ENCODE data around the gene SLC25A23.

DNA sequence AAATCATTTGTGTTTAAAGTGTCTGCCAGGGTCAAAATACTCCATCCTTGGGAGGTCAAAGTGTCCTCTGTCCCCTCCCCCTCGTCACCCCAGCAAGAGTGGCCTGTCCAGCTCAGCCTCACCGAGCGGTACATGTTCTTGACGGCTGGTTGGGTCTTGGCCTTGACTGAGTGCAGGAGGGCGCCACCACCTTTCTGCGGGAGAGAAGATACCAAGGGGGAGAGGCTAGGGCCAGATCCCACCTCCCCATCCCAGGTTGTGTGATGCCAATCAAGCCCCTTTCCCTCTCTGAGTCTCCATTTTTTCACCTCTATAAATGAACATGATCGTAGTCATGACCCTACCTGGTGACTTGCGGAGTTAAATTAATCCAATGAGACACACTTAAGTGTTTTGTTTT lies 10.6 kb upstream of the SLC25A23 start:
- TF ChIP-seq, protein P1, sequence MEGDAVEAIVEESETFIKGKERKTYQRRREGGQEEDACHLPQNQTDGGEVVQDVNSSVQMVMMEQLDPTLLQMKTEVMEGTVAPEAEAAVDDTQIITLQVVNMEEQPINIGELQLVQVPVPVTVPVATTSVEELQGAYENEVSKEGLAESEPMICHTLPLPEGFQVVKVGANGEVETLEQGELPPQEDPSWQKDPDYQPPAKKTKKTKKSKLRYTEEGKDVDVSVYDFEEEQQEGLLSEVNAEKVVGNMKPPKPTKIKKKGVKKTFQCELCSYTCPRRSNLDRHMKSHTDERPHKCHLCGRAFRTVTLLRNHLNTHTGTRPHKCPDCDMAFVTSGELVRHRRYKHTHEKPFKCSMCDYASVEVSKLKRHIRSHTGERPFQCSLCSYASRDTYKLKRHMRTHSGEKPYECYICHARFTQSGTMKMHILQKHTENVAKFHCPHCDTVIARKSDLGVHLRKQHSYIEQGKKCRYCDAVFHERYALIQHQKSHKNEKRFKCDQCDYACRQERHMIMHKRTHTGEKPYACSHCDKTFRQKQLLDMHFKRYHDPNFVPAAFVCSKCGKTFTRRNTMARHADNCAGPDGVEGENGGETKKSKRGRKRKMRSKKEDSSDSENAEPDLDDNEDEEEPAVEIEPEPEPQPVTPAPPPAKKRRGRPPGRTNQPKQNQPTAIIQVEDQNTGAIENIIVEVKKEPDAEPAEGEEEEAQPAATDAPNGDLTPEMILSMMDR (IDR thresholded peaks at IDR 0.05 in 8 of 11, conservative IDR thresholded peaks at IDR 0.05 in 3 of 11): no peak
- TF ChIP-seq POLR2AphosphoS5 (IDR thresholded peaks at IDR 0.05): no peak

Data from spleen (tissue), 7 donors.